Caco-2 (cell line): ENCODE data around the gene CD300H. TPM values are rescaled to one million over a fixed set of nuclear protein-coding genes. Genes with fewer than 3 reads are reported as not detected.

Source experiments
- BruUV-seq: library from RNA; stranded (reverse); fragments of 400-500 nt; replicated peaks from 2 replicates; lab custom pipeline; 2021; lab: Mats Ljungman, UMichigan
- CTCF ChIA-PET: fragments of 300-600 bp; sonication (Branson Sonifier 250); formaldehyde crosslinking; loops from one replicate; lab custom pipeline; 2022; ENCODE audit warnings: antibody characterized with exemption; lab: Charles Lee
- POLR2A ChIA-PET: fragments of 300-600 bp; sonication (Branson Sonifier 250); formaldehyde crosslinking; loops from one replicate; lab custom pipeline; 2022; ENCODE audit warnings: antibody characterized with exemption; lab: Charles Lee
- DNase-seq, 2 experiments: peaks; one replicate each; pipeline versions ENCODE4 v3.0.0 to v3.0.0-alpha.2; 2020 to 2022
- H3K27me3 ChIP-seq: replicated peaks from 2 replicates; pipeline ENCODE4 v1.6.0; 2011; ENCODE audit warnings: low read length; ENCODE audit not compliant: control insufficient read depth, insufficient read depth
- H3K36me3 ChIP-seq: 2 replicates; pipeline ENCODE4 v1.5.1; 2011; ENCODE audit warnings: low read length; ENCODE audit not compliant: control insufficient read depth, insufficient read depth
- H3K4me1 ChIP-seq: fragments of 250-450 bp; sonication (Bioruptor Pico); 2 replicates; pipeline ENCODE4 v1.5.1; 2020; ENCODE audit warnings: mild to moderate bottlenecking
- H3K4me3 ChIP-seq: 2 replicates; pipeline ENCODE4 v1.5.1; 2011; ENCODE audit warnings: low read depth, mild to moderate bottlenecking, control low read depth, low read length
- H3K9me3 ChIP-seq: fragments of 250-450 bp; sonication (Bioruptor Pico); 2 replicates; pipeline ENCODE4 v1.5.1; 2020; ENCODE audit warnings: mild to moderate bottlenecking, moderate library complexity
- H3K27ac Mint-ChIP-seq: one replicate; pipeline ENCODE4 v1.8.0; 2022; ENCODE audit warnings: mixed read lengths; ENCODE audit not compliant: unreplicated experiment
- H3K27me3 Mint-ChIP-seq: one replicate; pipeline ENCODE4 v1.8.0; 2022; ENCODE audit warnings: mixed read lengths; ENCODE audit not compliant: insufficient read depth, unreplicated experiment
- H3K36me3 Mint-ChIP-seq: one replicate; pipeline ENCODE4 v1.8.0; 2022; ENCODE audit warnings: mild to moderate bottlenecking, mixed read lengths; ENCODE audit not compliant: insufficient read depth, unreplicated experiment
- H3K4me1 Mint-ChIP-seq: one replicate; pipeline ENCODE4 v1.8.0; 2022; ENCODE audit warnings: low read depth, mixed read lengths; ENCODE audit not compliant: unreplicated experiment
- H3K4me3 Mint-ChIP-seq: one replicate; pipeline ENCODE4 v1.8.0; 2022; ENCODE audit warnings: mild to moderate bottlenecking, moderate library complexity, mixed read lengths; ENCODE audit not compliant: unreplicated experiment
- H3K9me3 Mint-ChIP-seq: one replicate; pipeline ENCODE4 v1.8.0; 2022; ENCODE audit warnings: mixed read lengths; ENCODE audit not compliant: unreplicated experiment
- intact Hi-C: fragments of 100-400 bp; cut with micrococcal nuclease; formaldehyde crosslinking; loops from one replicate; pipeline ENCODE4 v1.10.0; 2022; ENCODE audit not compliant: unreplicated experiment
- total RNA-seq: library from RNA; stranded (reverse); gene quantifications from 2 replicates; pipeline ENCODE4 v1.2.3, GENCODE V29; 2022
- TF ChIP-seq, protein P1 (sequence below), 2 experiments: fragments of 200-600 bp in 1 of 2; IDR thresholded peaks; 1 replicate in 1 of 2; 2 replicates in 1 of 2; pipeline versions ENCODE4 v1.5.1 to v1.8.0; 2011 to 2022; ENCODE audit warnings: antibody characterized with exemption in 1 of 2, control low read depth in 1 of 2, inconsistent platforms in 1 of 2, low read depth in 1 of 2, low read length in 1 of 2, mild to moderate bottlenecking in 1 of 2, moderate library complexity in 1 of 2; ENCODE audit not compliant: insufficient read depth in 1 of 2, severe bottlenecking in 1 of 2, unreplicated experiment in 1 of 2

CD300H gene
- total RNA-seq, 1 experiment from 2014 or later, result not detected

DNA sequence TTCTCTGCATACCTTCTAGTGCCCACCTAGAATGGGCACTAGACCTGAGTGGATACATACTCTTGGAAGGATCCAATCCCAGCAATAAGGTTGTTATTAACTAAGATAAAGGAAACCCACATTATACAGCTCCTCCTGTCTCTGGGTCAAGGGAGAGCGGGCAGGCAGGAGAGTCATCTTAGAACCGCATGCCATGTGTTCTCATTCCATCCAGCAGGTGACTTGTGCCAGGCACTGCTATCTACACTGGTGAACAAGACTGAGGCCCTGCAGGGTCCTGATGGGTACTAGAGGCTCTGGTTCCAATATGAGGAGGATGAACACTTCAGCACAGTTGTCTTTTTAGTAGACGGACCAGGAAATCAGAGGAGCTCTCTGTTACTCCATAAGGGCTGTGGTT, 5.9 kb upstream of the CD300H start:
- intact Hi-C loops, result no loop called here
- Histone ChIP-seq H3K27me3 (no peaks in the 10 kb centered on the region; the same call in none of the 2 replicates), H3K36me3 (no peaks in the 10 kb centered on the region), H3K9me3 (no peaks in the 10 kb centered on the region), H3K4me1 (no peaks in the 10 kb centered on the region), H3K4me3 (no peak overlapping the region)
- ChIA-PET CTCF (no interaction called here), POLR2A (no interaction called here)
- no peak overlapping the region for H3K4me3 Mint-ChIP-seq
- peaks cover 5% of the 10 kb centered on the region for H3K4me1 Mint-ChIP-seq
- no peak for DNase-seq
- H3K27ac Mint-ChIP-seq, result no peak overlapping the region
- H3K36me3 Mint-ChIP-seq, result no peaks in the 10 kb centered on the region
- TF ChIP-seq, protein P1, sequence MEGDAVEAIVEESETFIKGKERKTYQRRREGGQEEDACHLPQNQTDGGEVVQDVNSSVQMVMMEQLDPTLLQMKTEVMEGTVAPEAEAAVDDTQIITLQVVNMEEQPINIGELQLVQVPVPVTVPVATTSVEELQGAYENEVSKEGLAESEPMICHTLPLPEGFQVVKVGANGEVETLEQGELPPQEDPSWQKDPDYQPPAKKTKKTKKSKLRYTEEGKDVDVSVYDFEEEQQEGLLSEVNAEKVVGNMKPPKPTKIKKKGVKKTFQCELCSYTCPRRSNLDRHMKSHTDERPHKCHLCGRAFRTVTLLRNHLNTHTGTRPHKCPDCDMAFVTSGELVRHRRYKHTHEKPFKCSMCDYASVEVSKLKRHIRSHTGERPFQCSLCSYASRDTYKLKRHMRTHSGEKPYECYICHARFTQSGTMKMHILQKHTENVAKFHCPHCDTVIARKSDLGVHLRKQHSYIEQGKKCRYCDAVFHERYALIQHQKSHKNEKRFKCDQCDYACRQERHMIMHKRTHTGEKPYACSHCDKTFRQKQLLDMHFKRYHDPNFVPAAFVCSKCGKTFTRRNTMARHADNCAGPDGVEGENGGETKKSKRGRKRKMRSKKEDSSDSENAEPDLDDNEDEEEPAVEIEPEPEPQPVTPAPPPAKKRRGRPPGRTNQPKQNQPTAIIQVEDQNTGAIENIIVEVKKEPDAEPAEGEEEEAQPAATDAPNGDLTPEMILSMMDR (IDR thresholded peaks at IDR 0.05; ENCODE audit: insufficient read depth in 1 of 2, low read depth in 1 of 2, low read length in 1 of 2, severe bottlenecking in 1 of 2, unreplicated experiment in 1 of 2), result peak in 1 of 2 experiments; percentile 10
- no TSS peak for BruUV-seq
- H3K9me3 Mint-ChIP-seq, result peaks cover 10% of the 10 kb centered on the region
- peaks cover 24% of the 10 kb centered on the region for H3K27me3 Mint-ChIP-seq

- H3K27ac Mint-ChIP-seq, result no peak overlapping the region
- H3K9me3 Mint-ChIP-seq, result peaks cover 14% of the 10 kb centered on the region
- POLR2A ChIA-PET, result no interaction called here
- no peak overlapping the region for H3K4me3 Mint-ChIP-seq
- H3K36me3 Mint-ChIP-seq, result no peaks in the 10 kb centered on the region
- no peaks in the 10 kb centered on the region for H3K36me3 ChIP-seq
- H3K4me1 ChIP-seq, result no peaks in the 10 kb centered on the region
- TF ChIP-seq, protein P1 (IDR thresholded peaks at IDR 0.05; ENCODE audit: insufficient read depth in 1 of 2, low read depth in 1 of 2, low read length in 1 of 2, severe bottlenecking in 1 of 2, unreplicated experiment in 1 of 2), result no peak
- peaks cover 28% of the 10 kb centered on the region for H3K27me3 Mint-ChIP-seq
- BruUV-seq, result no TSS peak
- no peak overlapping the region for H3K4me3 ChIP-seq
- intact Hi-C loops, result no loop called here
- CTCF ChIA-PET, result no interaction called here
- no peaks in the 10 kb centered on the region; the same call in none of the 2 replicates for H3K27me3 ChIP-seq
- peaks cover 6% of the 10 kb centered on the region for H3K4me1 Mint-ChIP-seq
- no peak for DNase-seq
- H3K9me3 ChIP-seq, result no peaks in the 10 kb centered on the region
Measured at GRCh38 chr17:74571621-74572270, 4.4 kb upstream of the CD300H start.

DNA sequence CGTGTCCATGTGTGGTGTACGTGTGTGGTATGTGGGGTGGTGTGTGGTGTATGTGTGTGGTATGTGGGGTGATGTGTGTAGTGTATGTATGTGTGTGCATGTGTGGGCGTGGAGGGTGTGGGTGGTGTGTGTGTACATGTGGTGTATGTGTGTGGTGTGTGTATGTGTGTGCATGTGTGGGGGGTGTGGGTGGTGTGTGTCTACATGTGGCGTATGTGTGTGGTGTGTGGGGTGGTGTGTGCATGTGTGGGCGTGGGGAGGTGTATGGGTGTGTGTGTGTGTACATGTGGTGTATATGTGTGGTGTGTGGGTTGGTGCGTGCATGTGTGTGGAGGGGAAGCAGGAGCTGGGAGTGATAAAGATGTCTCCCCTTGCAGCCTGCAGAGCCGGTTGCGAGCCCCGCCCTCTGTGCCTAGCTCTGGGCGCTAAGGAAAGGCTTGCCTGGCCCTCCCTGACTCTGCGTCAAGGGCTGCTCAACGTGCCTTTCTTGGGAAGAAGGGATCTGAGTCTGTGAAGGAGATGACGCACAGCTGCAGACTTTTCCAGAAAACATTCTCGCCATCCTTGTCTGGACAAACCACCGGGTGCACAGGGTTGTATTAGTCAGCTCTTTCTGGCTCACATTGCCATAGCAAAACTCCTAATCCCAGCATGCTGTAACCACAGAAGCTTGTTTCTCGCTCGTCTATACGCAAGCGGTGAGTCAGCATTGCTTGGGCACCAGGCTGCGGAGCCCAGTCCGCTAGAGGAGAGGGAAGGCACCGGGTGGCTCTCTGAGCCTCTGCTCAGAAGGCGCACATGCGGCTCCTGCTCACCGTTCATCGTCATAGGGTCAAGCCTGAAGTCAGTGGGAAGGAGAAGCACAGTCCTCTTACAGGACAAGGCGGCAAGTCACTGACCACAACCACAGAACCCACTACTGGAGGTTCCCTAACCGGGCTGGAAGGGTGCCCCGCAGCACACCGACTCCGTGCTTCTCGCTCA, 2.0 kb upstream of the CD300H start:
- no TSS peak for BruUV-seq
- H3K36me3 Mint-ChIP-seq, result no peaks in the 10 kb centered on the region
- DNase-seq, result no peak
- H3K9me3 Mint-ChIP-seq, result peaks cover 14% of the 10 kb centered on the region
- peaks cover 6% of the 10 kb centered on the region for H3K4me1 Mint-ChIP-seq
- TF ChIP-seq, protein P1 (IDR thresholded peaks at IDR 0.05; ENCODE audit: insufficient read depth in 1 of 2, low read depth in 1 of 2, low read length in 1 of 2, severe bottlenecking in 1 of 2, unreplicated experiment in 1 of 2), result no peak
- no peak overlapping the region for H3K4me3 Mint-ChIP-seq
- no peak overlapping the region for H3K4me3 ChIP-seq
- H3K27me3 ChIP-seq, result no peaks in the 10 kb centered on the region; the same call in none of the 2 replicates
- H3K9me3 ChIP-seq, result no peaks in the 10 kb centered on the region
- peaks cover 24% of the 10 kb centered on the region for H3K27me3 Mint-ChIP-seq
- H3K27ac Mint-ChIP-seq, result no peak overlapping the region
- ChIA-PET CTCF (interaction anchor here (0.7 kb wide), 1 partner anchor 39 kb away, joined by 3 read pairs; no protein-coding TSS in a partner anchor), POLR2A (interaction anchor here (0.6 kb wide), 1 partner anchor 148 kb away, joined by 16 read pairs; no protein-coding TSS in a partner anchor)
- H3K4me1 ChIP-seq, result no peaks in the 10 kb centered on the region
- intact Hi-C loops, result no loop called here
- H3K36me3 ChIP-seq, result no peaks in the 10 kb centered on the region
